Measurements from ENCODE around the gene C17orf113. TPM values are rescaled to one million over a fixed set of nuclear protein-coding genes. Genes with fewer than 3 reads are reported as not detected.

The C17orf113 gene
- total RNA-seq, 2 donors from 2014 or later: 1.7 to 2.9 TPM

DNA sequence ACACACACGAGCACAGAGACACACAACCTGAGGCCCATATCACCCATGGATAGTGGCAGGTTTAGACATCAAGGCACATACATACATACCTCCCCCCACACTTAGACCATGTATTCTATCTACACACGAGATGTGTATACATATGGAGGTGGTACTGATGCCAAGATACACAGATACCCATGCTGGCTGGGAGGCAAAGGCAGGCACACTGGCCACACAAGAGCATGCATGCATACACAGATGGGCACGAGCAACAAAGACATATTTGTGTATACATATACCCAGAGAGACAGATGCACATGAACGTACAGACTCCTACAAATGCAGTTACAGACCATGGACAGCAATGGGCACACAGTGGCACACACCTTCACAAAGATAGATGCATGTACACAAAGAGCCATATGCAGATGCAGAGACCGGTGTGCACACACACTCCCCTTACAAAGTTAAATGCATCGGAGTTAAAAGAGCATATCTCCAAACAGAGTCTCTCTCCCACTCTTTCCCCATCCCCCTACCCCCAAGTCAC is 2.0 kb upstream of the C17orf113 start:
- no peak for DNase-seq
- Mint-ChIP-seq H3K36me3 (ENCODE audit: low read depth) (no peaks in the 10 kb centered on the region), H3K4me3 (no peak overlapping the region)

DNA sequence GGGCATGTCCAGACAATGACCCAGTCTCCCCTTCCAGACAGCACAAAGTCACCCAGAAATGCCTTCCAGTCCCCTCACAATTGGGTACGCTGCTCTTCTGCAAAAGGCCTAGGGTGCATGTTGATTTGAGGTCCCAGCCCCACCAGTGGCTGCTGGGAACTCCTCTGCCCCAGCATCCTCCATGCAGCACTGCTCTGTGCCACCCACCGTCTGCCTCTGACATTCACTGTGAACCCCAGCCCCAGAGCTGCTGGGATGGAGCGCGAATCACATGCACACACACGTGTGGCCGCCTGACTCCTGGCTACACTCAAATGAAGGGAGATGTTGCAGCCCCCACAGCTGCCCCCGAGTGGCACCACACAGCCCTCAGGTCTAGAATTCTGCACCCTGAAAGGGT is 1.2 kb upstream of the C17orf113 start:
- Histone ChIP-seq H3K9ac (ENCODE audit: extremely low read depth, low read length, poor library complexity, severe bottlenecking) (no peak overlapping the region), H3K4me1 (ENCODE audit: control insufficient read depth, insufficient read depth, low read length) (peaks cover 10% of the 10 kb centered on the region), H3K36me3 (ENCODE audit: control insufficient read depth, insufficient read depth, low read length) (no peaks in the 10 kb centered on the region), H3K27ac (ENCODE audit: low read depth, low read length) (no peak overlapping the region), H3K9me3 (ENCODE audit: control insufficient read depth, low read length) (no peaks in the 10 kb centered on the region), H3K27me3 (ENCODE audit: control insufficient read depth, insufficient read depth, low read length, poor library complexity, severe bottlenecking) (no peaks in the 10 kb centered on the region), H3K4me3 (ENCODE audit: low read length) (peak overlapping the region; percentile 81)
- Mint-ChIP-seq H3K27ac (no peak overlapping the region), H3K4me1 (peaks cover 37% of the 10 kb centered on the region), H3K9me3 (no peaks in the 10 kb centered on the region), H3K4me3 (peak overlapping the region; percentile 74), H3K36me3 (ENCODE audit: low read depth) (no peaks in the 10 kb centered on the region), H3K27me3 (ENCODE audit: insufficient read depth) (peaks cover 28% of the 10 kb centered on the region)
- TF ChIP-seq, protein P1, sequence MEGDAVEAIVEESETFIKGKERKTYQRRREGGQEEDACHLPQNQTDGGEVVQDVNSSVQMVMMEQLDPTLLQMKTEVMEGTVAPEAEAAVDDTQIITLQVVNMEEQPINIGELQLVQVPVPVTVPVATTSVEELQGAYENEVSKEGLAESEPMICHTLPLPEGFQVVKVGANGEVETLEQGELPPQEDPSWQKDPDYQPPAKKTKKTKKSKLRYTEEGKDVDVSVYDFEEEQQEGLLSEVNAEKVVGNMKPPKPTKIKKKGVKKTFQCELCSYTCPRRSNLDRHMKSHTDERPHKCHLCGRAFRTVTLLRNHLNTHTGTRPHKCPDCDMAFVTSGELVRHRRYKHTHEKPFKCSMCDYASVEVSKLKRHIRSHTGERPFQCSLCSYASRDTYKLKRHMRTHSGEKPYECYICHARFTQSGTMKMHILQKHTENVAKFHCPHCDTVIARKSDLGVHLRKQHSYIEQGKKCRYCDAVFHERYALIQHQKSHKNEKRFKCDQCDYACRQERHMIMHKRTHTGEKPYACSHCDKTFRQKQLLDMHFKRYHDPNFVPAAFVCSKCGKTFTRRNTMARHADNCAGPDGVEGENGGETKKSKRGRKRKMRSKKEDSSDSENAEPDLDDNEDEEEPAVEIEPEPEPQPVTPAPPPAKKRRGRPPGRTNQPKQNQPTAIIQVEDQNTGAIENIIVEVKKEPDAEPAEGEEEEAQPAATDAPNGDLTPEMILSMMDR (conservative IDR thresholded peaks at IDR 0.05): no peak
- WGBS, 2 experiments (ENCODE audit: insufficient coverage in 1 of 2, insufficient read length in 1 of 2): 88 to 95% methylated on average over 6 to 7 of the region's 7 CpGs
- no peak for DNase-seq

More for the DNA sequence above, 2.0 kb upstream of the C17orf113 start:
- TF ChIP-seq, protein P1 (conservative IDR thresholded peaks at IDR 0.05): no peak
- WGBS, 2 experiments (ENCODE audit: insufficient coverage in 1 of 2, insufficient read length in 1 of 2): 90 to 93% methylated on average over 3 to 6 of the region's 6 CpGs
- H3K27me3 ChIP-seq (ENCODE audit: control insufficient read depth, insufficient read depth, low read length, poor library complexity, severe bottlenecking): no peaks in the 10 kb centered on the region
- no peak overlapping the region for H3K9ac ChIP-seq (ENCODE audit: extremely low read depth, low read length, poor library complexity, severe bottlenecking)
- no peak overlapping the region for H3K27ac ChIP-seq (ENCODE audit: low read depth, low read length)
- no peaks in the 10 kb centered on the region for H3K9me3 ChIP-seq (ENCODE audit: control insufficient read depth, low read length)
- Mint-ChIP-seq H3K4me1 (peaks cover 37% of the 10 kb centered on the region), H3K27me3 (ENCODE audit: insufficient read depth) (peaks cover 28% of the 10 kb centered on the region), H3K27ac (no peak overlapping the region), H3K9me3 (no peaks in the 10 kb centered on the region)
- no peak overlapping the region for H3K4me3 ChIP-seq (ENCODE audit: low read length)
- peaks cover 10% of the 10 kb centered on the region for H3K4me1 ChIP-seq (ENCODE audit: control insufficient read depth, insufficient read depth, low read length)
- H3K36me3 ChIP-seq (ENCODE audit: control insufficient read depth, insufficient read depth, low read length): no peaks in the 10 kb centered on the region

DNA sequence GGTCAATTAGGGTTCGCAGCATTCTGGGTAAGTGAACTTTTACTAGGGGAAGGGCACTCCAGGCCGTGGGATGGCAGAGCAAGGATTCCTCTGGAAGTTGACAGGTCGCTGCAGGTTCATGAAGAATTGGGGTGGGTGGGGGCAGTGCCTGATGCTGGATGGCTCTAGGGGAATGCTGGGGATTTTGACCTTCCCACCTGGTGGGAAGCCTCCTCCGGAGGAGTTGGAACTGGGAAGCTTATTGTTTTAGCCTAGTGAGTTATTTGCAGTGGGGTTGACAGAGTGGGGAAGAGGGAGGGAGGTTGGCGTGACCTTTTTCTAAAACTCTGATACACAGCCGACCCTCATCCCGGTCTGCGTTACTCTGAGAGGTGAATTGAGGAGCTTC is 606 bp upstream of the C17orf113 start:
- peaks cover 10% of the 10 kb centered on the region for H3K4me1 ChIP-seq (ENCODE audit: control insufficient read depth, insufficient read depth, low read length)
- no peaks in the 10 kb centered on the region for H3K9me3 Mint-ChIP-seq
- H3K27ac ChIP-seq (ENCODE audit: low read depth, low read length): no peak overlapping the region
- H3K9ac ChIP-seq (ENCODE audit: extremely low read depth, low read length, poor library complexity, severe bottlenecking): no peak overlapping the region
- H3K9me3 ChIP-seq (ENCODE audit: control insufficient read depth, low read length): no peaks in the 10 kb centered on the region
- peaks cover 37% of the 10 kb centered on the region for H3K4me1 Mint-ChIP-seq
- H3K36me3 Mint-ChIP-seq (ENCODE audit: low read depth): no peaks in the 10 kb centered on the region
- TF ChIP-seq, protein P1 (conservative IDR thresholded peaks at IDR 0.05): no peak
- no peak for DNase-seq
- H3K27me3 ChIP-seq (ENCODE audit: control insufficient read depth, insufficient read depth, low read length, poor library complexity, severe bottlenecking): no peaks in the 10 kb centered on the region
- peak overlapping the region; percentile 74 for H3K4me3 Mint-ChIP-seq
- H3K27me3 Mint-ChIP-seq (ENCODE audit: insufficient read depth): peaks cover 28% of the 10 kb centered on the region
- no peaks in the 10 kb centered on the region for H3K36me3 ChIP-seq (ENCODE audit: control insufficient read depth, insufficient read depth, low read length)
- peak overlapping the region; percentile 81 for H3K4me3 ChIP-seq (ENCODE audit: low read length)
- peak overlapping the region; percentile 41 for H3K27ac Mint-ChIP-seq
- WGBS, 2 experiments (ENCODE audit: insufficient coverage in 1 of 2, insufficient read length in 1 of 2): 38 to 47% methylated on average over 4 to 8 of the region's 8 CpGs

Data from endodermal cell (in vitro differentiated cells).